HepG2 (cell line): ENCODE data around the gene GNG7. TPM values are rescaled to one million over a fixed set of nuclear protein-coding genes. Genes with fewer than 3 reads are reported as not detected.

Source experiments
- GLI4 ChIP-seq: sonication (generic); formaldehyde crosslinking; IDR thresholded peaks from 2 replicates; pipeline ENCODE4 v1.5.1; 2020; ENCODE audit warnings: missing genetic modification reagents, mild to moderate bottlenecking, moderate library complexity, borderline replicate concordance
- LRRFIP1 ChIP-seq: sonication (generic); formaldehyde crosslinking; conservative IDR thresholded peaks from 2 replicates; pipeline ENCODE4 v1.4.0; 2020; ENCODE audit warnings: missing genetic modification reagents
- MEIS2 ChIP-seq: sonication (generic); formaldehyde crosslinking; IDR thresholded peaks from 2 replicates; pipeline ENCODE4 v1.9.0; 2021; ENCODE audit warnings: mild to moderate bottlenecking, missing genetic modification reagents
- NR0B2 ChIP-seq: sonication (generic); formaldehyde crosslinking; IDR thresholded peaks from 2 replicates; pipeline ENCODE4 v1.4.0; 2020; ENCODE audit warnings: mild to moderate bottlenecking, missing genetic modification reagents
- NR2C2 ChIP-seq: sonication (generic); formaldehyde crosslinking; IDR thresholded peaks from 2 replicates; pipeline ENCODE4 v1.4.0; 2020; ENCODE audit warnings: missing genetic modification reagents, mild to moderate bottlenecking, moderate library complexity, borderline replicate concordance
- PITX1 ChIP-seq: sonication (generic); formaldehyde crosslinking; IDR thresholded peaks from 2 replicates; pipeline ENCODE4 v1.5.1; 2020; ENCODE audit warnings: mild to moderate bottlenecking, missing genetic modification reagents
- SIN3A ChIP-seq: IDR thresholded peaks from 2 replicates; pipeline ENCODE4 v1.6.1; 2011; ENCODE audit warnings: low read depth, mild to moderate bottlenecking, control low read depth, low read length, borderline replicate concordance
- SUZ12 ChIP-seq: fragments of 150-350 bp; IDR thresholded peaks from 2 replicates; pipeline ENCODE4 v1.6.1; 2014; ENCODE audit warnings: low read depth, low read length
- ZBTB38 ChIP-seq: sonication (generic); formaldehyde crosslinking; IDR thresholded peaks from 2 replicates; pipeline ENCODE4 v1.5.1; 2020; ENCODE audit warnings: mild to moderate bottlenecking, missing genetic modification reagents
- ZNF101 ChIP-seq: sonication (generic); formaldehyde crosslinking; IDR thresholded peaks from 2 replicates; pipeline ENCODE4 v1.4.0; 2020; ENCODE audit warnings: mild to moderate bottlenecking, low read depth, missing genetic modification reagents, borderline replicate concordance
- ZNF318 ChIP-seq: sonication (generic); formaldehyde crosslinking; IDR thresholded peaks from 2 replicates; pipeline ENCODE4 v1.4.0; 2020; ENCODE audit warnings: mild to moderate bottlenecking, missing genetic modification reagents
- ZNF329 ChIP-seq: sonication (generic); formaldehyde crosslinking; IDR thresholded peaks from 2 replicates; pipeline ENCODE4 v1.9.0; 2021; ENCODE audit warnings: low read depth, mild to moderate bottlenecking, missing genetic modification reagents
- ZNF891 ChIP-seq: sonication (generic); formaldehyde crosslinking; IDR thresholded peaks from 2 replicates; pipeline ENCODE4 v1.5.0; 2020; ENCODE audit warnings: mild to moderate bottlenecking, missing genetic modification reagents
- ZSCAN5A ChIP-seq: sonication (generic); formaldehyde crosslinking; IDR thresholded peaks from 2 replicates; pipeline ENCODE4 v1.8.0; 2022; ENCODE audit warnings: mild to moderate bottlenecking, missing genetic modification reagents, borderline replicate concordance
- polyA plus RNA-seq, 8 experiments: library from polyadenylated mRNA; depleted of rRNA in 3 of 8; stranded (reverse) in 7 of 8; unstranded in 1 of 8; fragments of >200 nt; fragmentation: Illumina TruSeq in 4 of 8; extraction: Trizol in 4 of 8; gene quantifications; 2 replicates each; pipeline versions ENCODE4 v1.2.1 to v1.2.3, GENCODE V29; 2011 to 2016; ENCODE audit warnings: low read depth in 4 of 8, missing spikeins in 1 of 8, mixed read lengths in 1 of 8; ENCODE audit not compliant: insufficient read depth in 1 of 8
- total RNA-seq, 5 experiments: library from RNA; depleted of rRNA; stranded (reverse); fragments of >200 nt; fragmentation: Illumina TruSeq; extraction: Trizol; gene quantifications; 2 replicates each; pipeline ENCODE4 v1.2.3, GENCODE V29; 2016; ENCODE audit warnings: low read depth in 1 of 5
- TF ChIP-seq, protein P1 (sequence below): sonication (generic); formaldehyde crosslinking; IDR thresholded peaks from 2 replicates; pipeline ENCODE4 v1.5.0; 2020; ENCODE audit warnings: mild to moderate bottlenecking, low read depth, missing genetic modification reagents, borderline replicate concordance

Gene GNG7
- total and polyA plus RNA-seq, 2 of the 13 experiments (the other 11 are each of a cell fraction or from before 2014, with no cell fraction given), result 1.4 to 3.3 TPM

DNA sequence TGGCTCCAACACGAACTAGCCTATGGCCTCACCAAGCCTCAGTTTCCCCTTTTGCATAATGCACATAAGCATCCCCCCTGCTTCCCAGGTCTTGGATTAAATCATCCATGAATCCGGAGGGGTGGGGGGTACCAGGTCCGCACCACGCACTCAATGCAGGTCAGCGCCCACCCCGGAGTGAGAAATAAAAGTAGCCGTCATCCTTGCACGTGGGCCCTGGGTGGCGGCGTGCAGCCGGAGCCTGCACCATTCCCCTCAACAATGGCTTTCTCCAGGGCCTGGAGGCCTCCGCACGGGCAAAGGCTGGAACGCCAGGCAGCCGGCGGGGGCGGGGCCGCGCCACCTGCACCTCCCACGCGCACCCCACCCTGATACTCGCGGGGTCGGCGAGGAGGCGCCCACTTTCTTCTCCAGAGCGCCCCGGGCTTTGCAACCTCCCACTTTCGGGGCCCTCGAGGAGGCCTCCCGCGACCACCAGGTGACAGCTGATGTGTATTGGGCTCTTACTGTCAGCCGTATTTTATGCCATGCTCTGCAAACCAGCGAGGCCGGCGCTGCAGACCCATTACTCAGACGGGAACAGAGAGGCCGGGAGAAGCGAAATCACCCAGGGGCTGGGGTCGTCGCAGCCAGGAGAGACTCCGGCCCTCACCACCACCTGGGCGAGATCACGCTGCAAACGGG, 227.3 kb downstream of the GNG7 start (continued):
- TF ChIP-seq ZNF318 (CRISPR knock-in tag) (no peak), ZSCAN5A (CRISPR knock-in tag) (no peak), NR0B2 (CRISPR knock-in tag) (no peak), ZBTB38 (no peak), LRRFIP1 (no peak), ZNF891 (no peak), ZNF329 (no peak), MEIS2 (CRISPR knock-in tag) (no peak), ZNF101 (CRISPR knock-in tag) (no peak), GLI4 (CRISPR knock-in tag) (no peak), SUZ12 (no peak), NR2C2 (CRISPR knock-in tag) (peak; percentile 30; the same call in 1 of the 2 replicates), PITX1 (CRISPR knock-in tag) (no peak), SIN3A (0 out of 2 replicates have a peak, but pooled peaks have one; percentile 14)
- TF ChIP-seq, protein P1, sequence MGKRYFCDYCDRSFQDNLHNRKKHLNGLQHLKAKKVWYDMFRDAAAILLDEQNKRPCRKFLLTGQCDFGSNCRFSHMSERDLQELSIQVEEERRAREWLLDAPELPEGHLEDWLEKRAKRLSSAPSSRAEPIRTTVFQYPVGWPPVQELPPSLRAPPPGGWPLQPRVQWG (CRISPR knock-in tag), result no peak
